HG03196 (cell line): Measurements from ENCODE around the gene RPL7A.
"Not testable (repeated sequence)": the region's sequence is repeated elsewhere in the genome, so short reads cannot be mapped to it uniquely, and the experiment has no call there.

Experiments used
- ATAC-seq: cut with Tn5 transposase; IDR thresholded peaks from one replicate; pipeline ENCODE4 v1.9.1; 2021; ENCODE audit not compliant: unreplicated experiment

The RPL7A gene

GRCh38 chr9:133384736-133385321, 36.8 kb downstream of the RPL7A start:
- no peak for ATAC-seq

- ATAC-seq, result no peak
Measured at GRCh38 chr9:133385452-133385851, 37.4 kb downstream of the RPL7A start.

- ATAC-seq, result no peak
Measured at GRCh38 chr9:133386338-133386737, 38.3 kb downstream of the RPL7A start.

GRCh38 chr9:133387680-133388079, 39.7 kb downstream of the RPL7A start:
- no peak for ATAC-seq

GRCh38 chr9:133389025-133389557, 41.1 kb downstream of the RPL7A start:
- ATAC-seq, result no peak

- no peak for ATAC-seq
Measured at GRCh38 chr9:133389562-133389961, 41.5 kb downstream of the RPL7A start.

- no peak for ATAC-seq
Measured at GRCh38 chr9:133390713-133391112, 42.7 kb downstream of the RPL7A start.

- not testable (repeated sequence) for ATAC-seq
Measured at GRCh38 chr9:133391449-133391848, 43.4 kb downstream of the RPL7A start.

- not testable (repeated sequence) for ATAC-seq
Measured at GRCh38 chr9:133392308-133392707, 44.3 kb downstream of the RPL7A start.

- ATAC-seq, result no peak
Measured at GRCh38 chr9:133393399-133393798, 45.4 kb downstream of the RPL7A start.

GRCh38 chr9:133394687-133395271, 46.8 kb downstream of the RPL7A start:
- ATAC-seq, result no peak

GRCh38 chr9:133396952-133397351, 48.9 kb downstream of the RPL7A start:
- ATAC-seq, result no peak

GRCh38 chr9:133397370-133397769, 49.4 kb downstream of the RPL7A start:
- no peak for ATAC-seq

GRCh38 chr9:133397895-133398294, 49.9 kb downstream of the RPL7A start:
- no peak for ATAC-seq

- ATAC-seq, result no peak
Measured at GRCh38 chr9:133400292-133400691, 52.3 kb downstream of the RPL7A start.
